GM23338 (cell line): ENCODE data around the gene NTPCR.

ENCODE experiments used
- CREB1 ChIP-seq: fragments of 250-450 bp; sonication (Bioruptor Pico); IDR thresholded peaks from 2 replicates; pipeline ENCODE4 v1.5.0; 2020; ENCODE audit warnings: low read depth, mild to moderate bottlenecking, moderate library complexity
- EZH2 ChIP-seq: fragments of 200-600 bp; sonication (generic); IDR thresholded peaks from one replicate; pipeline ENCODE4 v1.8.0; 2017; ENCODE audit warnings: antibody characterized with exemption, mild to moderate bottlenecking, low read depth; ENCODE audit not compliant: unreplicated experiment
- EZH2phosphoT487 ChIP-seq: fragments of 200-600 bp; sonication (generic); IDR thresholded peaks from one replicate; pipeline ENCODE4 v1.8.1; 2018; ENCODE audit warnings: antibody characterized with exemption; ENCODE audit not compliant: unreplicated experiment
- JUNB ChIP-seq: IDR thresholded peaks from one replicate; pipeline ENCODE4 v1.6.1; 2016; ENCODE audit warnings: antibody characterized with exemption; ENCODE audit not compliant: unreplicated experiment
- NANOG ChIP-seq: IDR thresholded peaks from 2 replicates; pipeline ENCODE4 v1.6.1; 2016; ENCODE audit warnings: antibody characterized with exemption, borderline replicate concordance
- POLR2AphosphoS5 ChIP-seq: IDR thresholded peaks from 2 replicates; pipeline ENCODE4 v1.6.1; 2016; ENCODE audit warnings: antibody characterized with exemption, low read depth
- ZNF114 ChIP-seq: fragments of 250-450 bp; sonication (Bioruptor Pico); IDR thresholded peaks from 2 replicates; pipeline ENCODE4 v1.5.0; 2020; ENCODE audit warnings: mild to moderate bottlenecking, moderate library complexity
- TF ChIP-seq, protein P1 (sequence below), 2 experiments: fragments of 200-600 bp in 1 of 2; sonication (generic) in 1 of 2; conservative IDR thresholded peaks; 2 replicates each; pipeline versions ENCODE4 v1.5.1 to v1.6.1; 2016 to 2017; ENCODE audit warnings: antibody characterized with exemption in 2 of 2, low read depth in 2 of 2, mild to moderate bottlenecking in 2 of 2, moderate library complexity in 1 of 2
- TF ChIP-seq, protein P2 (sequence below): IDR thresholded peaks from one replicate; pipeline ENCODE4 v1.6.1; 2018; ENCODE audit warnings: antibody characterized with exemption; ENCODE audit not compliant: unreplicated experiment
- TF ChIP-seq, protein P3 (sequence below): IDR thresholded peaks from 2 replicates; pipeline ENCODE4 v1.6.1; 2016; ENCODE audit warnings: antibody characterized with exemption
- TF ChIP-seq, protein P4 (sequence below): fragments of 250-450 bp; sonication (Bioruptor Pico); IDR thresholded peaks from 2 replicates; pipeline ENCODE4 v1.5.0; 2020; ENCODE audit warnings: mild to moderate bottlenecking, moderate library complexity

DNA sequence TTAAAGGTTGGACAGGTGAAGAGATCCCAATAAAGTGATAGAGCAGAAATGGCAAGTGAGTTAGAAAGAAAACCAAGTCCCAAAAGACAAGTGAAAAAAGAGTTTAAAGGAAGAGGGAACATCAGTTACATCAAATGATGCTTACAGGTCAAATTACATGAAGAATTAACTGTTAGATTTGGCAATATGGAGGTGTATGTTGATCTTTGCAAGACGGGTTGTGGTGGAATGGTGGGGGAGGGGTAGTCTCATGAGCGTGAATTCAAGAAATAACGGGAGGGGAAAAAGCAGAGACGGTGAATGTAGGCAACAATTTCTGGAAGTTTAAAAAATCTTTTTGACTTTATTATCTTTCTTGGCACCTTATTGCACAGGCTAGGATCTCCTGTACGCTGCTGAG lies 76.6 kb downstream of the NTPCR start:
- TF ChIP-seq, protein P1, sequence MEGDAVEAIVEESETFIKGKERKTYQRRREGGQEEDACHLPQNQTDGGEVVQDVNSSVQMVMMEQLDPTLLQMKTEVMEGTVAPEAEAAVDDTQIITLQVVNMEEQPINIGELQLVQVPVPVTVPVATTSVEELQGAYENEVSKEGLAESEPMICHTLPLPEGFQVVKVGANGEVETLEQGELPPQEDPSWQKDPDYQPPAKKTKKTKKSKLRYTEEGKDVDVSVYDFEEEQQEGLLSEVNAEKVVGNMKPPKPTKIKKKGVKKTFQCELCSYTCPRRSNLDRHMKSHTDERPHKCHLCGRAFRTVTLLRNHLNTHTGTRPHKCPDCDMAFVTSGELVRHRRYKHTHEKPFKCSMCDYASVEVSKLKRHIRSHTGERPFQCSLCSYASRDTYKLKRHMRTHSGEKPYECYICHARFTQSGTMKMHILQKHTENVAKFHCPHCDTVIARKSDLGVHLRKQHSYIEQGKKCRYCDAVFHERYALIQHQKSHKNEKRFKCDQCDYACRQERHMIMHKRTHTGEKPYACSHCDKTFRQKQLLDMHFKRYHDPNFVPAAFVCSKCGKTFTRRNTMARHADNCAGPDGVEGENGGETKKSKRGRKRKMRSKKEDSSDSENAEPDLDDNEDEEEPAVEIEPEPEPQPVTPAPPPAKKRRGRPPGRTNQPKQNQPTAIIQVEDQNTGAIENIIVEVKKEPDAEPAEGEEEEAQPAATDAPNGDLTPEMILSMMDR (conservative IDR thresholded peaks at IDR 0.05; ENCODE audit: low read depth in 2 of 2), result no peak
- TF ChIP-seq EZH2 (no peak), POLR2AphosphoS5 (no peak), ZNF114 (CRISPR knock-in tag) (no peak), EZH2phosphoT487 (no peak), CREB1 (CRISPR knock-in tag) (no peak), JUNB (no peak), NANOG (no peak)
- TF ChIP-seq, protein P2, sequence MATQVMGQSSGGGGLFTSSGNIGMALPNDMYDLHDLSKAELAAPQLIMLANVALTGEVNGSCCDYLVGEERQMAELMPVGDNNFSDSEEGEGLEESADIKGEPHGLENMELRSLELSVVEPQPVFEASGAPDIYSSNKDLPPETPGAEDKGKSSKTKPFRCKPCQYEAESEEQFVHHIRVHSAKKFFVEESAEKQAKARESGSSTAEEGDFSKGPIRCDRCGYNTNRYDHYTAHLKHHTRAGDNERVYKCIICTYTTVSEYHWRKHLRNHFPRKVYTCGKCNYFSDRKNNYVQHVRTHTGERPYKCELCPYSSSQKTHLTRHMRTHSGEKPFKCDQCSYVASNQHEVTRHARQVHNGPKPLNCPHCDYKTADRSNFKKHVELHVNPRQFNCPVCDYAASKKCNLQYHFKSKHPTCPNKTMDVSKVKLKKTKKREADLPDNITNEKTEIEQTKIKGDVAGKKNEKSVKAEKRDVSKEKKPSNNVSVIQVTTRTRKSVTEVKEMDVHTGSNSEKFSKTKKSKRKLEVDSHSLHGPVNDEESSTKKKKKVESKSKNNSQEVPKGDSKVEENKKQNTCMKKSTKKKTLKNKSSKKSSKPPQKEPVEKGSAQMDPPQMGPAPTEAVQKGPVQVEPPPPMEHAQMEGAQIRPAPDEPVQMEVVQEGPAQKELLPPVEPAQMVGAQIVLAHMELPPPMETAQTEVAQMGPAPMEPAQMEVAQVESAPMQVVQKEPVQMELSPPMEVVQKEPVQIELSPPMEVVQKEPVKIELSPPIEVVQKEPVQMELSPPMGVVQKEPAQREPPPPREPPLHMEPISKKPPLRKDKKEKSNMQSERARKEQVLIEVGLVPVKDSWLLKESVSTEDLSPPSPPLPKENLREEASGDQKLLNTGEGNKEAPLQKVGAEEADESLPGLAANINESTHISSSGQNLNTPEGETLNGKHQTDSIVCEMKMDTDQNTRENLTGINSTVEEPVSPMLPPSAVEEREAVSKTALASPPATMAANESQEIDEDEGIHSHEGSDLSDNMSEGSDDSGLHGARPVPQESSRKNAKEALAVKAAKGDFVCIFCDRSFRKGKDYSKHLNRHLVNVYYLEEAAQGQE, result no peak
- TF ChIP-seq, protein P3, sequence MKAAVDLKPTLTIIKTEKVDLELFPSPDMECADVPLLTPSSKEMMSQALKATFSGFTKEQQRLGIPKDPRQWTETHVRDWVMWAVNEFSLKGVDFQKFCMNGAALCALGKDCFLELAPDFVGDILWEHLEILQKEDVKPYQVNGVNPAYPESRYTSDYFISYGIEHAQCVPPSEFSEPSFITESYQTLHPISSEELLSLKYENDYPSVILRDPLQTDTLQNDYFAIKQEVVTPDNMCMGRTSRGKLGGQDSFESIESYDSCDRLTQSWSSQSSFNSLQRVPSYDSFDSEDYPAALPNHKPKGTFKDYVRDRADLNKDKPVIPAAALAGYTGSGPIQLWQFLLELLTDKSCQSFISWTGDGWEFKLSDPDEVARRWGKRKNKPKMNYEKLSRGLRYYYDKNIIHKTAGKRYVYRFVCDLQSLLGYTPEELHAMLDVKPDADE, result no peak
- TF ChIP-seq, protein P4, sequence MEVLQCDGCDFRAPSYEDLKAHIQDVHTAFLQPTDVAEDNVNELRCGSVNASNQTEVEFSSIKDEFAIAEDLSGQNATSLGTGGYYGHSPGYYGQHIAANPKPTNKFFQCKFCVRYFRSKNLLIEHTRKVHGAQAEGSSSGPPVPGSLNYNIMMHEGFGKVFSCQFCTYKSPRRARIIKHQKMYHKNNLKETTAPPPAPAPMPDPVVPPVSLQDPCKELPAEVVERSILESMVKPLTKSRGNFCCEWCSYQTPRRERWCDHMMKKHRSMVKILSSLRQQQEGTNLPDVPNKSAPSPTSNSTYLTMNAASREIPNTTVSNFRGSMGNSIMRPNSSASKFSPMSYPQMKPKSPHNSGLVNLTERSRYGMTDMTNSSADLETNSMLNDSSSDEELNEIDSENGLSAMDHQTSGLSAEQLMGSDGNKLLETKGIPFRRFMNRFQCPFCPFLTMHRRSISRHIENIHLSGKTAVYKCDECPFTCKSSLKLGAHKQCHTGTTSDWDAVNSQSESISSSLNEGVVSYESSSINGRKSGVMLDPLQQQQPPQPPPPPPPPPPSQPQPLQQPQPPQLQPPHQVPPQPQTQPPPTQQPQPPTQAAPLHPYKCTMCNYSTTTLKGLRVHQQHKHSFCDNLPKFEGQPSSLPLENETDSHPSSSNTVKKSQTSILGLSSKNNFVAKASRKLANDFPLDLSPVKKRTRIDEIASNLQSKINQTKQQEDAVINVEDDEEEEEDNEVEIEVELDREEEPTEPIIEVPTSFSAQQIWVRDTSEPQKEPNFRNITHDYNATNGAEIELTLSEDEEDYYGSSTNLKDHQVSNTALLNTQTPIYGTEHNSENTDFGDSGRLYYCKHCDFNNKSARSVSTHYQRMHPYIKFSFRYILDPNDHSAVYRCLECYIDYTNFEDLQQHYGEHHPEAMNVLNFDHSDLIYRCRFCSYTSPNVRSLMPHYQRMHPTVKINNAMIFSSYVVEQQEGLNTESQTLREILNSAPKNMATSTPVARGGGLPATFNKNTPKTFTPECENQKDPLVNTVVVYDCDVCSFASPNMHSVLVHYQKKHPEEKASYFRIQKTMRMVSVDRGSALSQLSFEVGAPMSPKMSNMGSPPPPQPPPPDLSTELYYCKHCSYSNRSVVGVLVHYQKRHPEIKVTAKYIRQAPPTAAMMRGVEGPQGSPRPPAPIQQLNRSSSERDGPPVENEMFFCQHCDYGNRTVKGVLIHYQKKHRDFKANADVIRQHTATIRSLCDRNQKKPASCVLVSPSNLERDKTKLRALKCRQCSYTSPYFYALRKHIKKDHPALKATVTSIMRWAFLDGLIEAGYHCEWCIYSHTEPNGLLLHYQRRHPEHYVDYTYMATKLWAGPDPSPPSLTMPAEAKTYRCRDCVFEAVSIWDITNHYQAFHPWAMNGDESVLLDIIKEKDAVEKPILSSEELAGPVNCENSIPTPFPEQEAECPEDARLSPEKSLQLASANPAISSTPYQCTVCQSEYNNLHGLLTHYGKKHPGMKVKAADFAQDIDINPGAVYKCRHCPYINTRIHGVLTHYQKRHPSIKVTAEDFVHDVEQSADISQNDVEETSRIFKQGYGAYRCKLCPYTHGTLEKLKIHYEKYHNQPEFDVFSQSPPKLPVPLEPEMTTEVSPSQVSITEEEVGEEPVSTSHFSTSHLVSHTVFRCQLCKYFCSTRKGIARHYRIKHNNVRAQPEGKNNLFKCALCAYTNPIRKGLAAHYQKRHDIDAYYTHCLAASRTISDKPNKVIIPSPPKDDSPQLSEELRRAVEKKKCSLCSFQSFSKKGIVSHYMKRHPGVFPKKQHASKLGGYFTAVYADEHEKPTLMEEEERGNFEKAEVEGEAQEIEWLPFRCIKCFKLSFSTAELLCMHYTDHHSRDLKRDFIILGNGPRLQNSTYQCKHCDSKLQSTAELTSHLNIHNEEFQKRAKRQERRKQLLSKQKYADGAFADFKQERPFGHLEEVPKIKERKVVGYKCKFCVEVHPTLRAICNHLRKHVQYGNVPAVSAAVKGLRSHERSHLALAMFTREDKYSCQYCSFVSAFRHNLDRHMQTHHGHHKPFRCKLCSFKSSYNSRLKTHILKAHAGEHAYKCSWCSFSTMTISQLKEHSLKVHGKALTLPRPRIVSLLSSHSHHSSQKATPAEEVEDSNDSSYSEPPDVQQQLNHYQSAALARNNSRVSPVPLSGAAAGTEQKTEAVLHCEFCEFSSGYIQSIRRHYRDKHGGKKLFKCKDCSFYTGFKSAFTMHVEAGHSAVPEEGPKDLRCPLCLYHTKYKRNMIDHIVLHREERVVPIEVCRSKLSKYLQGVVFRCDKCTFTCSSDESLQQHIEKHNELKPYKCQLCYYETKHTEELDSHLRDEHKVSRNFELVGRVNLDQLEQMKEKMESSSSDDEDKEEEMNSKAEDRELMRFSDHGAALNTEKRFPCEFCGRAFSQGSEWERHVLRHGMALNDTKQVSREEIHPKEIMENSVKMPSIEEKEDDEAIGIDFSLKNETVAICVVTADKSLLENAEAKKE (CRISPR knock-in tag), result no peak
